RWPE2 (cell line): Measurements from ENCODE around the gene POU2F3.
"Not testable (repeated sequence)": the region's sequence is repeated elsewhere in the genome, so short reads cannot be mapped to it uniquely, and the experiment has no call there.

Experiments used
- ATAC-seq: fragments of 200-7000 bp; cut with Tn5 transposase; 3 replicates; pipeline ENCODE4 v1.9.1; 2021; ENCODE audit warnings: low read depth
- DNase-seq: peaks from one replicate; pipeline ENCODE4 v3.0.0-alpha.2; 2020; ENCODE audit warnings: low spot score
- H3K27ac ChIP-seq: fragments of 450-650 bp; 2 replicates; pipeline ENCODE4 v1.5.1; 2017; ENCODE audit warnings: mild to moderate bottlenecking; ENCODE audit not compliant: poor library complexity, severe bottlenecking
- H3K27me3 ChIP-seq: fragments of 250-450 bp; sonication (Bioruptor Pico); 2 replicates; pipeline ENCODE4 v1.5.1; 2021; ENCODE audit warnings: mild to moderate bottlenecking, moderate library complexity; ENCODE audit not compliant: insufficient read depth, poor library complexity, severe bottlenecking
- H3K36me3 ChIP-seq: fragments of 250-450 bp; sonication (Bioruptor Pico); 2 replicates; pipeline ENCODE4 v1.5.1; 2020; ENCODE audit warnings: low read depth, mild to moderate bottlenecking, moderate library complexity
- H3K4me1 ChIP-seq: fragments of 250-450 bp; sonication (Bioruptor Pico); 2 replicates; pipeline ENCODE4 v1.5.1; 2021; ENCODE audit warnings: mild to moderate bottlenecking, moderate library complexity; ENCODE audit not compliant: insufficient read depth, poor library complexity, severe bottlenecking
- H3K4me3 ChIP-seq: fragments of 250-450 bp; sonication (Bioruptor Pico); 2 replicates; pipeline ENCODE4 v1.5.1; 2021; ENCODE audit warnings: mild to moderate bottlenecking, moderate library complexity; ENCODE audit not compliant: severe bottlenecking
- H3K9me3 ChIP-seq: fragments of 250-450 bp; sonication (Bioruptor Pico); 2 replicates; pipeline ENCODE4 v1.5.1; 2021; ENCODE audit warnings: mild to moderate bottlenecking, moderate library complexity; ENCODE audit not compliant: severe bottlenecking
- CTCF ChIP-seq: fragments of 450-650 bp; IDR thresholded peaks from one replicate; pipeline ENCODE4 v1.5.1; 2017; ENCODE audit warnings: mild to moderate bottlenecking, moderate library complexity; ENCODE audit not compliant: poor library complexity, severe bottlenecking

POU2F3 gene

DNA sequence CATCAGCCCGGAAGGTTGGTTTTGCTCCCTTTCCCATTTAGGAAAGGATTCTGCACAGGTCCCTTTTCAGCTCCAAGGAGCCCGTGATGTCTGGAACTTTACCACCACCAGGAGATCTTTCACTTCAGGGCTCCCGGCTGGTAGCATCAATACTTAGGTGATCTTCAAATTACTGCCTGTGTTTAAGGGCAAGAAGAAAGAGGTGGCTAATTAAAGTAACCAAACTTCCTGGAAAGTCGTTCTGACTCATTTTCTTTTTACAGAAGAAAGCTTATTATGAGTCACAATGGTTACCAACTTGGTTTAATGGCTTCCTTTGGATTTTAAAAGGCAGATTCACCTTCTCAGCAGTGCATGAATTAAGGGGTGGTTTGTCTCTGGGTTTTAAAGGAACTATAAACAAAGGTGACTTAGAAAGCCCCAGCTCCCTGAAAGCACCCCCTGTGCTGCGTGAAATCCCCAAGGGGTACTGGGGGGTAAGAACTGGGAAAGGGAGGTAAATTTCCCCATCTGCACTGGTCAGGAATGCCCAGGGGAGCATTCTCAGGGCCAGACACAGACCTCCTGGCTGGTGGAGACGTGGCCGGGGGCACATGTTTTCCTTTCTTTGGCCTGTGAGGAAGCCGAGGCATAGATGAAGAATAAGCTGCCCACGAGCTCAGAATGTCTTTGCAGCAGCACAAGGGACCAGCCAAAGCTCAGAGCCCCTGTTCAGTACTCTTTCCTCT, 8.8 kb downstream of the POU2F3 start:
- no peak for TF ChIP-seq CTCF
- H3K27ac ChIP-seq: no peak overlapping the region
- no peak overlapping the region for H3K4me3 ChIP-seq
- H3K27me3 ChIP-seq: no peaks in the 10 kb centered on the region
- H3K9me3 ChIP-seq: no peaks in the 10 kb centered on the region
- ATAC-seq (peak; percentile 80), DNase-seq (no peak)
- H3K36me3 ChIP-seq: no peaks in the 10 kb centered on the region
- H3K4me1 ChIP-seq: peaks cover 9% of the 10 kb centered on the region

DNA sequence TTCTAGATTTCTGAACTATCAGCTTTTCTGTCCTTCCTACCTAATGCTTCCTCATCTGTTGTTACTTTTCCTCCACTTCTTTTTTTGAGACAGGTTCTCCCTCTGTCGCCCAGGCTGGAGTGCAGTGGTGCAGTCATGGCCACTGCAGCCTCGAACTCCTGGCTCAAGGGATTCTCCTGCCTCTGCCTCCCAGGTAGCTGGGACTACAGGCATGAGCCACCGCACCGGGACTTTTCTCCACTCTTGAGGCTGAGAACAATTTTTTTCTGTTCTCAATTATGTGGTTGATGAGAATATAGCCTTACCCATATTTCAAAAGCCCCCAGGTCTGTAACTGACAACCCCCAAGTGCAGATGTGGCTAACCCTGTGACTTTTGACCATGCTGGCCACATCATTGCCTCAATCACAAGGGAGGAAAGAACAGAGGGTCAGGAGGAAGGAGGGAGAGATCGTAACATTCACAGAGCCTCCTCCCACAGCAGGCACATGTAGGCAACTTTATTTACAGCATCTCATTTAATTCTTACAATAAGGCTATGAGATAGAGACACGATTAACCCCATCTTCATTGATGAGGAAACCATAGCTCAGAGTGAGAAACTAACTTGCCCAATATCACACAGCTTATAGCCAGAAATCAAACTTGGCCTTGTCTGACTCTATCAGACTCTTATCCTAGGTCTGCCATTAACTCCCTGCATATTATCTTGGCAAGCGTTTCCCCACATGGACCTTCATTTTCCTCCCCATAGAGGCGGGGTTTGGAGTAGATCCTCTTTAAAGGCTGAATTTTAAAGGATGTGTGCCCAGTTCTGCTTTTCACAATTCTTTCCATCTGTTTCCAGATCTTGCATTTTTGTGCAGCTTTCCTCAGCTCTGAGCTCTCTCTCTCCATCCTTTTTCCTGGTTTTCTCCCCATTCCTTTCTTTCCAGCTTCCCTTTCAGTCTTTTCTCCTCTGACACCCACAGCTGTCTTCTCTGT, 9.6 kb downstream of the POU2F3 start:
- Histone ChIP-seq H3K4me1 (peaks cover 9% of the 10 kb centered on the region), H3K27ac (no peak overlapping the region), H3K36me3 (no peaks in the 10 kb centered on the region), H3K4me3 (no peak overlapping the region), H3K27me3 (no peaks in the 10 kb centered on the region), H3K9me3 (no peaks in the 10 kb centered on the region)
- no peak for TF ChIP-seq CTCF
- ATAC-seq: no peak
- no peak for DNase-seq

DNA sequence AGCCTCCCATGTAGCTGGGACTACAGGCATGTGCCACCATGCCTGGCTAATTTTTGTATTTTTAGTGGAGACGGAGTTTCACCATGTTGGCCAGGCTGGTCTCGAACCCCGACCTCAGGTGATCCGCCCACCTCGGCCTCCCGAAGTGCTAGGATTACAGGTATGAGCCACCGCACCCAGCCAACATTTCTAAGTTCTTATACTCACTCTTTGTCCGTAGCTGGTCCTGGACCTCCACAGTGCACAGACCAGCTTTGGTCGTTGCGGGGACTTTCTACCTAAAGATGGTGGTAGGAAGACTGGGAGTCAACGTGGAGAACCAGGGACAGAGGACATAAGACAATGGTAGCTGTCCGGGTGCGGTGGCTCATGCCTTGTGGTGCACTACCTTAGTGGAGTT, 13.4 kb downstream of the POU2F3 start:
- H3K4me3 ChIP-seq, H3K4me1 ChIP-seq, H3K9me3 ChIP-seq, ATAC-seq, H3K27ac ChIP-seq, DNase-seq, H3K36me3 ChIP-seq: not testable (repeated sequence)
- H3K27me3 ChIP-seq: peaks cover 19% of the 10 kb centered on the region

GRCh38 chr11:120254788-120255518, 15.0 kb downstream of the POU2F3 start:
- Histone ChIP-seq H3K9me3 (no peaks in the 10 kb centered on the region), H3K4me1 (no peaks in the 10 kb centered on the region), H3K36me3 (no peaks in the 10 kb centered on the region), H3K27ac (no peak overlapping the region), H3K27me3 (peaks cover 19% of the 10 kb centered on the region), H3K4me3 (no peak overlapping the region)
- no peak for TF ChIP-seq CTCF
- DNase-seq (no peak), ATAC-seq (no peak)

DNA sequence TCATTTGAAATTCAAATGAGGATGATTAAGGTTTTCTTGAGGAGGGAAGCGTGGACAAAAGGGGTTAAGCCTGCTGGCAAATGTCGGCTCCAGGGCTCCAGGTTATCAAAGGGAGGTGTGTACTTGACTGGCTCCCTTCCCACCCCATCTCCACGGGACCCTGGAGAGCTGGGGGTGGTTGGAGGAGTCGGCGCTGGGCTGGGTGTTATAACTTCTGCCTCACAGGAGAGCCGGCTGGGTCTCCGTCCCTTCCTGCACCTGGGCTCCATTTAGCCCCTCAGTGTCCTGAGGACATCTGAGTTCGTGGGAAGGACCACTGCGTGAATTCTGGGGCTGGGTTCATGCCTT, 15.6 kb downstream of the POU2F3 start:
- no peak overlapping the region for H3K4me3 ChIP-seq
- H3K4me1 ChIP-seq: no peaks in the 10 kb centered on the region
- peaks cover 19% of the 10 kb centered on the region for H3K27me3 ChIP-seq
- TF ChIP-seq CTCF: no peak
- no peak overlapping the region for H3K27ac ChIP-seq
- ATAC-seq: no peak
- DNase-seq: no peak
- H3K9me3 ChIP-seq: no peaks in the 10 kb centered on the region
- H3K36me3 ChIP-seq: no peaks in the 10 kb centered on the region
